ENCODE measurements around the gene ZBTB46. TPM values are rescaled to one million over a fixed set of nuclear protein-coding genes. Genes with fewer than 3 reads are reported as not detected.

Gene ZBTB46
- total RNA-seq, 1 experiment from 2014 or later: 10.7 TPM

GRCh38 chr20:63749597-63750508, 81.2 kb downstream of the ZBTB46 start:
- intact Hi-C loops (cut with micrococcal nuclease): no loop called here
- no TSS peak for BruUV-seq (replicated peaks)
- no peaks in the 10 kb centered on the region for H3K79me2 ChIP-seq (ENCODE audit: insufficient read depth, low read length)

More at GRCh38 chr20:63749597-63750508, 81.2 kb downstream of the ZBTB46 start:
- Histone ChIP-seq H3K4me2 (ENCODE audit: low read length) (no peak overlapping the region), H3K4me3 (replicated peaks in 1 of 2; ENCODE audit: low read depth in 1 of 2, low read length in 2 of 2) (no peak overlapping the region), H4K20me1 (ENCODE audit: insufficient read depth) (no peaks in the 10 kb centered on the region), H3K36me3 (ENCODE audit: control insufficient read depth in 1 of 2, insufficient read depth in 2 of 2, low read length in 2 of 2) (no peaks in the 10 kb centered on the region), H3K27me3 (ENCODE audit: insufficient read depth, low read length) (no peaks in the 10 kb centered on the region), H3K9me3 (ENCODE audit: control insufficient read depth in 1 of 2, insufficient read depth in 1 of 2, low read depth in 1 of 2, low read length in 2 of 2) (no peaks in the 10 kb centered on the region), H3K9me2 (ENCODE audit: insufficient read depth) (no peaks in the 10 kb centered on the region), H3K9ac (ENCODE audit: low read length) (no peak overlapping the region), H2AFZ (ENCODE audit: low read depth, low read length, poor library complexity, severe bottlenecking) (no peak overlapping the region), H3K27ac (ENCODE audit: low read depth, low read length) (no peak overlapping the region; the same call in 1 of the 2 replicates), H3K4me1 (ENCODE audit: control insufficient read depth in 1 of 2, insufficient read depth in 2 of 2, low read length in 2 of 2) (no peaks in the 10 kb centered on the region)
- no peak for DNase-seq (ENCODE audit: low read depth, low spot score)
- no peak for ATAC-seq
- TF ChIP-seq, protein P1, sequence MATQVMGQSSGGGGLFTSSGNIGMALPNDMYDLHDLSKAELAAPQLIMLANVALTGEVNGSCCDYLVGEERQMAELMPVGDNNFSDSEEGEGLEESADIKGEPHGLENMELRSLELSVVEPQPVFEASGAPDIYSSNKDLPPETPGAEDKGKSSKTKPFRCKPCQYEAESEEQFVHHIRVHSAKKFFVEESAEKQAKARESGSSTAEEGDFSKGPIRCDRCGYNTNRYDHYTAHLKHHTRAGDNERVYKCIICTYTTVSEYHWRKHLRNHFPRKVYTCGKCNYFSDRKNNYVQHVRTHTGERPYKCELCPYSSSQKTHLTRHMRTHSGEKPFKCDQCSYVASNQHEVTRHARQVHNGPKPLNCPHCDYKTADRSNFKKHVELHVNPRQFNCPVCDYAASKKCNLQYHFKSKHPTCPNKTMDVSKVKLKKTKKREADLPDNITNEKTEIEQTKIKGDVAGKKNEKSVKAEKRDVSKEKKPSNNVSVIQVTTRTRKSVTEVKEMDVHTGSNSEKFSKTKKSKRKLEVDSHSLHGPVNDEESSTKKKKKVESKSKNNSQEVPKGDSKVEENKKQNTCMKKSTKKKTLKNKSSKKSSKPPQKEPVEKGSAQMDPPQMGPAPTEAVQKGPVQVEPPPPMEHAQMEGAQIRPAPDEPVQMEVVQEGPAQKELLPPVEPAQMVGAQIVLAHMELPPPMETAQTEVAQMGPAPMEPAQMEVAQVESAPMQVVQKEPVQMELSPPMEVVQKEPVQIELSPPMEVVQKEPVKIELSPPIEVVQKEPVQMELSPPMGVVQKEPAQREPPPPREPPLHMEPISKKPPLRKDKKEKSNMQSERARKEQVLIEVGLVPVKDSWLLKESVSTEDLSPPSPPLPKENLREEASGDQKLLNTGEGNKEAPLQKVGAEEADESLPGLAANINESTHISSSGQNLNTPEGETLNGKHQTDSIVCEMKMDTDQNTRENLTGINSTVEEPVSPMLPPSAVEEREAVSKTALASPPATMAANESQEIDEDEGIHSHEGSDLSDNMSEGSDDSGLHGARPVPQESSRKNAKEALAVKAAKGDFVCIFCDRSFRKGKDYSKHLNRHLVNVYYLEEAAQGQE (IDR thresholded peaks at IDR 0.05; ENCODE audit: low read depth): no peak
- TF ChIP-seq EZH2 (IDR thresholded peaks at IDR 0.05) (no peak), POLR2AphosphoS5 (IDR thresholded peaks at IDR 0.05; ENCODE audit: low read depth, low read length) (no peak), FOSL1 (IDR thresholded peaks at IDR 0.05; ENCODE audit: low read depth) (no peak), ZNF274 (IDR thresholded peaks at IDR 0.05; ENCODE audit: low read depth, low read length) (no peak), POLR2A (IDR thresholded peaks at IDR 0.05; ENCODE audit: borderline replicate concordance, extremely low read depth, insufficient read depth, insufficient read length) (no peak), CTCF (IDR thresholded peaks at IDR 0.05 in 2 of 3, conservative IDR thresholded peaks at IDR 0.05 in 1 of 3; ENCODE audit: borderline replicate concordance in 1 of 3, insufficient read depth in 1 of 3, low read depth in 2 of 3, low read length in 2 of 3) (no peak), SP1 (IDR thresholded peaks at IDR 0.05; ENCODE audit: low read depth) (no peak), MAX (IDR thresholded peaks at IDR 0.05) (no peak), JUND (IDR thresholded peaks at IDR 0.05) (no peak), SIN3A (IDR thresholded peaks at IDR 0.05; ENCODE audit: low read depth) (no peak), RAD21 (IDR thresholded peaks at IDR 0.05; ENCODE audit: low read depth) (no peak), TCF7L2 (IDR thresholded peaks at IDR 0.05; ENCODE audit: borderline replicate concordance, extremely low read depth, insufficient read depth, insufficient read length) (no peak), SRF (IDR thresholded peaks at IDR 0.05; ENCODE audit: low read depth) (no peak)
- TF ChIP-seq, protein P2, sequence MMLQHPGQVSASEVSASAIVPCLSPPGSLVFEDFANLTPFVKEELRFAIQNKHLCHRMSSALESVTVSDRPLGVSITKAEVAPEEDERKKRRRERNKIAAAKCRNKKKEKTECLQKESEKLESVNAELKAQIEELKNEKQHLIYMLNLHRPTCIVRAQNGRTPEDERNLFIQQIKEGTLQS (IDR thresholded peaks at IDR 0.05): no peak
- ChIA-PET RAD21 (ENCODE audit: low non-redundant PET in 1 of 2, low total read pairs in 2 of 2, uncharacterized antibody in 2 of 2, unreplicated experiment in 2 of 2) (no interaction called here), CTCF (no interaction called here), POLR2A (no interaction called here)

All from HCT116 (cell line).